ELF-1 (cell line): Measurements from ENCODE around the gene IMPG1.

ENCODE experiments used
- DNase-seq: peaks from one replicate; pipeline ENCODE4 v3.0.0-alpha.2; 2016; ENCODE audit warnings: low read depth, low spot score

Gene IMPG1

DNA sequence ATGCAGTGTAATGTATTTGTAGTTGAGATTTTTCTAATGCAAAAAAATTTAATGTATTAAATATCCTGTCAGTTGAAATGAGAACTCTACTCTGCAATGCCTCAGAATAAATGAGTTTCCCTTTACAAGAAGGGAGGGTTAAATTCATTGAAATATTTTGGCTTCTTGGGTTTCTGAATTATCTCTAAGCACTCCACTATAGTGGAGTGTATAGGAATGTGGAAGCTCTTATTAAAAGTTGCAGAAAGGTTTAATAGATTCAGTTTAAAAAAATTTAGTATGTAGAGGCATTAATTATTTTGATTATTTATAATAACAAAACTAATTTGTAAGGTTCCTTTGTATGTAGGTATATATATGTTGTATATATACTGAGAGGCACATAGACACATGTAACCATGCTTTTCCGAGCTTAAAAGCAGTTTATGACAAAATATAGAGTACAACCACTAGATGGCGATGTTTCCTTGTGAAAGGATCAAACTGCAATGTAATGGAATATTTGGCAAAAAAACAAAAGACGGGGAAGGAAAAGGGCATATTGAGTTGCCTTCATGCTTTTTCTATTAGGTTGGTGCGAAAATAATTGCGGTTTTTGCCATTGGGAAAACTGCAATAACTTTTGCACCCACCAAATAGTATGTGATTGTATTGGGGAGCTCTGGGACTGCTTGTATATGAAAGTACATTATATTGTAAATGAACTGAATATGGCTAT, 179.2 kb downstream of the IMPG1 start:
- peak; percentile 14 for DNase-seq

DNA sequence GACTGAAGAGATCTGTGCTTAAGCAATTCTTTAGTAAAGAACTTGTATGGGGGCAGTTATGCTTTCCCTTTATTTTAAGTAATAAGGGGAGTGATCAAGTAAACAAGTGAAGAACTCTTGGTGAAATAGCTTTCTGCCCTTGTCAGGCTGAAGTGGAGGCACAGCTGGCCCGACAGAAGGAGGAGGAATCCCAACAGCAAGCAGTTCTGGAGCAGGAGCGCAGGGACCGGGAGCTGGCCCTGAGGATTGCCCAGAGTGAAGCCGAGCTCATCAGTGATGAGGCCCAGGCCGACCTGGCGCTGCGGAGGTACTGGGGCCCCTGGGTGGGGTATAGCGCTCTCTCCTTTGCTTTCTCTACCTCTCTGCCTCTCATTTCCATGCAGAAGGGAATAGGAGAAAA, 180.1 kb downstream of the IMPG1 start:
- DNase-seq, result no peak

DNA sequence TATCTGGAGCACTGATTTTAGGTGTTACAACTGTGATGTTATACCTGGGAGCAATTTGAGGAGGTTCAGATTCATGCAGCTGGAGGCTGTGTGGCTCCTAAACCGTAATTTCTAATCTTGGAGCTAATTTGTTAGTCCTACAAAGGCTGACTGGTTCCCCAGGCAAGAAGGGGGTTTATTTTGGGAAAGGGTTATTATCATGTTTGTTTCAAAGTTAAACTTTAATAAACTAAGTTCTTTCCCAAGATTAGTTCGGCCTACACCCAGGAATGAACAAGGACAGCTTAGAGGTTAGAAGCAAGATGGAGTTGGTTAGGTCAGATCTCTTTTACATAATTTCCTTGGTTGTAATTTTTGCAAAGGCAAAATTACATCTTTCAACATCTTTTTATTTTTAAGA, 187.6 kb downstream of the IMPG1 start:
- DNase-seq, result no peak

DNA sequence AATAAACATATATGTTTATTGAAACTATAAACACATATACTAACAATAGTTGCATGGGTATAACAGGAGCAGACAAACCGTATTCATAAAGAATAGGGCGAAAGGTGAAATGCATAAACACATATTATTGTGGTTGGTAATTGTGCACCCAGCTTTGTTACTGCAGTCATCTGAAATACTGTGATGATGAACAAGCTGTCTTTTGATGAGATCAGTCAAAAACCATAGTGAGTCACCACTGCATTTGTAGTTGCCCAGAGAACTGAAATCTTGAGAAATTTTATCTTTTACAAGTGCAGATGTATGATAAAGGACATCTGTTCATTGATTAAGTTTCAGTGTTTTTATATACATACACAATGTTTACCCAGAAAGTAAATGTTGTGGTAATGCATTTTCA, 189.7 kb downstream of the IMPG1 start:
- DNase-seq, result no peak

DNA sequence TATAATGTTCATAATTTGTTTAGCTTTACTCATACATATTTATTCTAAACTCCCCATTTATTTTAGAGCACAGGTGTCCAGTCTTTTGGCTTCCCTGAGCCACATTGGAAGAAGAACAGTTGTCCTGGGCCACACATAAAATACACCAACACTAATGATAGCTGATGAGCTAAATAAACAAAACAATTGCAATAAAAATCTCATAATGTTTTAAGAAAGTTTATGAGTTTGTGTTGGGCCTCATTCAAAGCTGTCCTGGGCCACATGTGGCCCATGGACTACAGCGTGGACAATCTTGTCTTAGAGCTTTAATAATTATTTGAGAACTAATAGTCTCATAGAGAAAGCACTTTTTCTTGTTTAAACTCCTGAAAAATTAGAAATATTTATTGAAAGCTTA, 192.2 kb downstream of the IMPG1 start:
- DNase-seq, result no peak

DNA sequence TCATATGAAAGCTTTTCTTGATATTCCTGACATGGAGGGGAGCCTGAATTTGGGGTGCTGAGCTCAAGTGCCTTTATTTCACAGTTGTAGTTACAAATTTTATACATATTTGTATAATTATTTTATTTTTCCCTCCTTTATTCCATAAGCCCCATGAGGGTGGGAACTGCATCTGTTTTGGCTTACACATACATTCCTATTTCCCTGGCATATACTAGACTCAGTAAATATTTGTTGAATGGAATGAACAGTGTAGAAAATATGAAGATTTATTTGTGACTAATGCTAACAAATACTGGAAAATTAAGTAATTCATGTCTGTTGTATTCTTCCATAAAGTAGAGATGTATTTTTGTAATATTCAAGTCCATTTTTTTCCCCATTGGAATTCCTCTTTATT, 196.3 kb downstream of the IMPG1 start:
- DNase-seq, result no peak

DNA sequence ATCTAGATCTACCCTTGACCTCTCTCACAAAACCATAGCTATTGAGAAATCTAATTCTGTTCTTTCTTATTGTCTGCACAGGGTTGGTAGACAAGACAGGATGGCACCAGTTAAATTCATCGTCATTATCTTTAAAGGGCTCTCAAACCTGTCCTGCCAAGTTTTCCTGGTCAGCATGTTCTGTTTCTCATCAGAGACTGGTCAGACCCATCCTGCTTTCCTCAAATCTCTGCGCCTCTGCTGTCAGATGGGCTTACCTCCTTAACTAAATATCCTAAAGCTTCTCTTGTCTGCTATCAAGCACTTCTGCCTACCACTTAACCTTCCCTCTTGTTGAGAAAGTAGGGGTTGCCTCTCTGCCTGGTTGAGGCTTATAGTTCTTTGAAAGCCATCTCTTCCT, 198.2 kb downstream of the IMPG1 start:
- peak; percentile 22 for DNase-seq
